Activated CD4-positive, alpha-beta memory T cell treated with anti-CD3 and anti-CD28 coated beads, Interleukin-2, amount 10 ng/mL, durations not matched to agents 7 days and 5 days (primary cell): ENCODE results near the gene GALNT18. TPM values are rescaled to one million over a fixed set of nuclear protein-coding genes. Genes with fewer than 3 reads are reported as not detected.

ENCODE experiments used
- CTCF ChIA-PET: fragments of 350-600 bp; sonication (Branson Sonifier 250); formaldehyde crosslinking; loops from one replicate; lab custom pipeline; 2021; ENCODE audit warnings: antibody characterized with exemption, inconsistent platforms; lab: Charles Lee
- POLR2A ChIA-PET: fragments of 350-600 bp; sonication (Branson Sonifier 250); formaldehyde crosslinking; loops from one replicate; lab custom pipeline; 2021; ENCODE audit warnings: antibody characterized with exemption; lab: Charles Lee
- DNase-seq: peaks from one replicate; pipeline ENCODE4 v3.0.0-alpha.2; 2020
- H3K27ac Mint-ChIP-seq: one replicate; pipeline ENCODE4 v1.8.0; 2021; ENCODE audit warnings: mild to moderate bottlenecking, mixed read lengths
- H3K27me3 Mint-ChIP-seq: one replicate; pipeline ENCODE4 v1.8.0; 2021; ENCODE audit warnings: mixed read lengths
- H3K36me3 Mint-ChIP-seq: one replicate; pipeline ENCODE4 v1.8.0; 2021; ENCODE audit warnings: low read depth, mixed read lengths
- H3K4me1 Mint-ChIP-seq: one replicate; pipeline ENCODE4 v1.8.0; 2021; ENCODE audit warnings: mixed read lengths
- H3K4me3 Mint-ChIP-seq: one replicate; pipeline ENCODE4 v1.8.0; 2021; ENCODE audit warnings: mild to moderate bottlenecking, mixed read lengths
- H3K9me3 Mint-ChIP-seq: one replicate; pipeline ENCODE4 v1.8.0; 2021; ENCODE audit warnings: mixed read lengths
- total RNA-seq, 2 experiments: library from RNA; stranded (reverse); gene quantifications; one replicate each; pipeline ENCODE4 v1.2.3, GENCODE V29; 2021

GALNT18 gene
- total RNA-seq, 2 experiments from 2014 or later: 0.60 to 0.93 TPM

DNA sequence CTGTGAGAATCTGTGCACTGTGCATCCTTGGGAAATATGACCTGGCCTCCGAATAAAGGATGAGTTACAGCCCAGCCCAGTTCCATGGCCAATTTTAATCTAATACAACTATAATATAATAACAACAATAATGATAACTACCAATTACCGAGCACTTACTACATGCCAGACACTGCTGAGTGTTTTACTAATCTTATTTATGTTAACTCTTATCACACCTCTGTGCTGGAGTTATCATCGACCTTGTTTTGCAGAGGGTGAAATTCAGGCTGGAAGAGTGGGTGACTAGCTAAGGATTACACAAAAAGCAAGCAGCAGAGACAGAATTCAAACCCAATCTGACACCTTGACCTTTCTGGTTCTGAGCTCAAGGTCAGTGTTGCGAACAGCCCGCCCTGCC lies 83.9 kb downstream of the GALNT18 start:
- Mint-ChIP-seq H3K27me3 (no peaks in the 10 kb centered on the region), H3K4me1 (no peaks in the 10 kb centered on the region), H3K9me3 (no peaks in the 10 kb centered on the region), H3K4me3 (no peak overlapping the region), H3K27ac (no peak overlapping the region), H3K36me3 (no peaks in the 10 kb centered on the region)
- ChIA-PET POLR2A (no interaction called here), CTCF (no interaction called here)
- no peak for DNase-seq

DNA sequence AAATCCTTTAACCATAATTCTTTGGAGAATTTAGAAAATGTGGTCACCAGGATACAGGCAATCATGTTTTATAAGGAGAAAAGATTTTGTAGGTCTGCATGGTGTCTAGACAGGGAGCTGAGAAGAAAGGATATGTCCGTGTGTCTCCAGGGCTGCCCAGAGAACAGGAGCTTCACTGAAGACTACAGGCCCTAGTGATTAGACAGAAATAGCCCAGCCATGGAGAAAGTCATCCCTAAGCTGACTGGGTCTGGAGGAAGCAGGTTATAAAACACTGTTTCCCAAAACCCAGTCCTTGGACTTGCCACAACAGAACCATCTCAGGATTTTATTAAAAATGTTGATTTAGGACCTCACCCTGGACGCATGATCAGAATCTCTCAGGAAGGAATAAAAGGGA lies 84.4 kb downstream of the GALNT18 start:
- Mint-ChIP-seq H3K27ac (no peak overlapping the region), H3K27me3 (no peaks in the 10 kb centered on the region), H3K36me3 (no peaks in the 10 kb centered on the region), H3K4me1 (no peaks in the 10 kb centered on the region), H3K9me3 (no peaks in the 10 kb centered on the region), H3K4me3 (no peak overlapping the region)
- ChIA-PET POLR2A (no interaction called here), CTCF (no interaction called here)
- DNase-seq: no peak

DNA sequence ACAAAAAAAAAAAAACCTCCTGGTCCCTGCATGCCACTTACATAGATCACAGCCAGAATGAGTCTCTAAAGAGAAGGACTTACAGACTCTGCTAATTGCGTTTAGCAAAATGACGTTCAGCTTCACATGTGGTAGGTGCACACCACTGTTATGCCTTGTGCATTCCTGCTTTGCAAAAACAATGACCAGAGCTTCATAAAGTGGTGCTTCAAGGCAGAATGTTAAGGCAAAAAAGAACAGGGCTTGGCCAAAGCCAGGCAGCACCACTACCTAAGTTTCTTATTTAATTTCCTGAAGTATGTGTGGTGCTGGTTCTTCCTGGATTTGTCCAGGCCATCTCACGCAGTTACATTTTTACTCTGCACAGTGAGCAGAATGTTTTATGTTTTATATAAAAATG lies 85.2 kb downstream of the GALNT18 start:
- H3K4me1 Mint-ChIP-seq: no peaks in the 10 kb centered on the region
- CTCF ChIA-PET: no interaction called here
- no peaks in the 10 kb centered on the region for H3K9me3 Mint-ChIP-seq
- DNase-seq: no peak
- H3K27me3 Mint-ChIP-seq: no peaks in the 10 kb centered on the region
- POLR2A ChIA-PET: interaction anchor here (0.6 kb wide), 1 partner anchor 448 kb away, joined by 4 read pairs; no protein-coding TSS in a partner anchor
- no peak overlapping the region for H3K4me3 Mint-ChIP-seq
- H3K36me3 Mint-ChIP-seq: no peaks in the 10 kb centered on the region
- H3K27ac Mint-ChIP-seq: no peak overlapping the region

DNA sequence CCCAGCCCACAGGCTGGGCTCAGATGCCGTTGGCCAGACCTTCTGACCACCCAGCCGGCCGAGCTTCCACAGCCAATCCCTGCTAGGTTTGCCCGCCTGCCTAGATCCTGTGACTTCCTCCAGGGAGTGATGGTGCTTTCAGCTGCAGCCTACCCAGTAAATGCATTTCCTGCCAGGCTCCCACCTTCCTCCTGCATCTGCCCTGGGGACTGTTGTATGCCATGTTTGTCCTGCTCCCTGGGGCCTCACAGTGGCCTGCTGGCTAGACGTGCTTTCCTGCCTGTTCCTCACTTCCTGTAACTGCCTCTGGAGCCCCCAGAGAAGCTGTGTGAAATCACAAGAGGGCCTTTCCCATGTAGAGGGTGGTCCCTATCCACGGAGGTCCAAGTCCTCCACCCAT lies 86.2 kb downstream of the GALNT18 start:
- H3K36me3 Mint-ChIP-seq: no peaks in the 10 kb centered on the region
- H3K9me3 Mint-ChIP-seq: no peaks in the 10 kb centered on the region
- no peaks in the 10 kb centered on the region for H3K27me3 Mint-ChIP-seq
- ChIA-PET CTCF (no interaction called here), POLR2A (no interaction called here)
- DNase-seq: no peak
- no peaks in the 10 kb centered on the region for H3K4me1 Mint-ChIP-seq
- no peak overlapping the region for H3K27ac Mint-ChIP-seq
- no peak overlapping the region for H3K4me3 Mint-ChIP-seq

DNA sequence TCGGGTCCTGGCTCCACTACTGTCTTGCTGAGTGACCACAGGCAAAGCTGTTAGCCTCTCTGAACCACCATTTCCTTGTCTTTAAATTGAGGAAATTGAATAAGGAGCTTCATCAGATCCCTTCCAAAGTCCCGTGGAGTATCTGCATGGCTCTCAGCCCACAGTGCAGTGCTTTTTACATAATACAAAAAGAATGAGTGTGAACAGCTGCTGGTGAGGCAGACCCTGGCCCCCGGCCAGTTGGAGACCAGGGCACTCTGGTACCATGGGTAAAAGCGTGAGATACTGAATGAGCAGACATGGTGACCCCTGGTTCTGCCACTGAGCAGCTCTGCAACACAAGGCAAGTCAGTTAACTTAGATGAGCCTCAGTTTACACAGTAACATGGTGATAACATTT lies 86.8 kb downstream of the GALNT18 start:
- POLR2A ChIA-PET: no interaction called here
- no peaks in the 10 kb centered on the region for H3K27me3 Mint-ChIP-seq
- no peaks in the 10 kb centered on the region for H3K36me3 Mint-ChIP-seq
- H3K4me3 Mint-ChIP-seq: no peak overlapping the region
- no peaks in the 10 kb centered on the region for H3K4me1 Mint-ChIP-seq
- no peak for DNase-seq
- no peaks in the 10 kb centered on the region for H3K9me3 Mint-ChIP-seq
- CTCF ChIA-PET: no interaction called here
- no peak overlapping the region for H3K27ac Mint-ChIP-seq

DNA sequence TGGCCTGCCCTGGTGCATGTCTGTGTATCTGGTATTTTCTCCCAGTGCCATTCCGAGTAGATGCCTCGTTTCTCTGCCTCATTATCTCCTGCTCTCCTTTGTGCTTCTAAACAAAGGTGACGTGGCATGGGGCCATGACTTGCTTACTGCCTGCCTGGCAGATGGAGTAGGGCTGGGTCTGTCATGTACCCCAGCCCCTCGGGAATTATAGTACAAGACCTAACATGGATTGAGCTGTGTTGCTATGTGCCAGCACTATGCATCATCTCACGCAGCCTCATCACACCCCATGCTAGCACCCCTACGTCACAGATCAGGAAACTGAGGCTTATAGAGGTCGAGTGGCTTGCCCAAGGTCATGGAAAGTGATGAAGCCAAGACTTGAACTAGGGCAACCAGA lies 88.1 kb downstream of the GALNT18 start:
- POLR2A ChIA-PET: no interaction called here
- no peaks in the 10 kb centered on the region for H3K4me1 Mint-ChIP-seq

DNA sequence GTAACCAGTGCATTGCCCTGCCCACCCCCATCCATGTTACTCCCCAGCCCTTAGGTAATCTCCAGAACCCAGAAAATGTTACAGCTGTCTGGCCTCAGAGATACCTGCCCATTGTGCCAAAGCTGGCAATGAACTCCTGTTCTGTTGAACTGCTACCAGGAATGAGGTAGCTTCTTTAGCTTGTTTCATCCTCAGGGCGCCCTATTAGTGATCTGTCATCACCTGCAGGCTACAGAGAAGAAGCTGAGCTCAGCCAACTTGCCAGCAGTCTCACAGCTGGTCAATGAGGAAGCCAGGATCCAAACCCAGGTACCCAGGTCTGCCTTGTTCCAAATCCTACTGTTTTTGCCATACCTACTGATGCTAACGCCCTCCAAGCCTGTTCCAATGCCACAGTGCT lies 88.7 kb downstream of the GALNT18 start:
- H3K4me3 Mint-ChIP-seq: no peak overlapping the region
- H3K36me3 Mint-ChIP-seq: no peaks in the 10 kb centered on the region
- H3K4me1 Mint-ChIP-seq: no peaks in the 10 kb centered on the region
- ChIA-PET POLR2A (no interaction called here), CTCF (no interaction called here)
- no peak overlapping the region for H3K27ac Mint-ChIP-seq
- no peak for DNase-seq
- H3K9me3 Mint-ChIP-seq: no peaks in the 10 kb centered on the region
- no peaks in the 10 kb centered on the region for H3K27me3 Mint-ChIP-seq

More for the DNA sequence above, 88.1 kb downstream of the GALNT18 start:
- no peaks in the 10 kb centered on the region for H3K27me3 Mint-ChIP-seq
- H3K4me3 Mint-ChIP-seq: no peak overlapping the region
- H3K9me3 Mint-ChIP-seq: no peaks in the 10 kb centered on the region
- CTCF ChIA-PET: no interaction called here
- DNase-seq: no peak
- H3K36me3 Mint-ChIP-seq: no peaks in the 10 kb centered on the region
- no peak overlapping the region for H3K27ac Mint-ChIP-seq

DNA sequence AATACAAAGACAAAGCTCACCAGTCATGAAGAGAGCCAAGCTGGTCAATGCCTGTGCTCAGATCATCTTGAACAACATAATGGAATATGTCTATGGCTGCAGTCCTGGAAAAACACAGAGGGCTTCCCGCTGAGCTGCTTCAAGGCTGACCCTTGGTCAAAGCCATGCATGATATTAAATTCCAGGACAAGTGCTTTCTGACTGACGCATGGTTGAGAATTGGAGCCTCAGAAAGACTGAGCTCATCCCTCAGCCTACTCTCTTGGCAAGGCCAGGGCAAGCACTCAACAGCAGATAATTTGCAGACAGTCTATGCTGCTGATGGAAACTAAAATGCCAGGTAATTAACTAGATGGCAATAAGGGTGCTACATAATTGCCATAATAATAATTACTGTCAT lies 89.2 kb downstream of the GALNT18 start:
- POLR2A ChIA-PET: no interaction called here
- H3K4me3 Mint-ChIP-seq: no peak overlapping the region
- H3K4me1 Mint-ChIP-seq: no peaks in the 10 kb centered on the region
- H3K27me3 Mint-ChIP-seq: no peaks in the 10 kb centered on the region
- no peak overlapping the region for H3K27ac Mint-ChIP-seq
- CTCF ChIA-PET: no interaction called here
- no peaks in the 10 kb centered on the region for H3K9me3 Mint-ChIP-seq
- H3K36me3 Mint-ChIP-seq: no peaks in the 10 kb centered on the region
- DNase-seq: no peak

DNA sequence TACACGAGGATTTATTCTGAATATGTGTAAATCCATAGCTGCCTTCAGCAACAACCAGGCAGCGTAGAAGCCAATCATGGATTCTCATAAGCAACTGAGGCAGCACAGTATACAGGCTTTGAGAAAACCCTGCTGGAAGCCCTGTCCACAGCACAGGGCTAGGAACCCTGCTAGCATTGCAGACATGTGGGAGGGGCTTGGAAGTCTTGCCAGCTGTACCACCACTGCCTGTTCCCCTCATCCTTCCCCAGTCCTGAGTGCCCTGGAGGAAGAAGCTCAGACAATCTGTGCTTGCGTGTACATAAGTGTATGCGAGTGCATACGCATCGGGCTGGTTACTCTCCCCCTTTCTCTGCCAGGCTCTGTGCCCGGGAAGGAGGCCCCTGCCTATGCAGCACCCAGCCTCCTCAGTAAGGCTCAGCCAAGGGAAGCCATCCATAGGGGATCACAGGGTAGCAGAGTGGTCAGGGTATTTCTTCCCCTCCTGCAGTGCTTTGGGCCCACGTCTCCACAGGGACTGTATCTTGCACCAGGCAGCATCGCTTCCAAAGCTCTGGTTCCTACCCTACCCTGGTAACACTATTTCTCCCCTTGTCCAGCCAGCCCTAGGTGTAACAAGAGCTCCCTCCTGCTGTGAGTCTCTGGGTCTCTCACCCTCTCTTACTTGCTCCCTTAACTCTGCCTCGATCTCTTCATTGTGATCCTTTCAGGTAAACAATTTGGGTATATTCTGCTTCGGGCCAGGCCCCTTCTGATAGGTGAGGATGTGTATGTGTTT lies 90.5 kb downstream of the GALNT18 start:
- Mint-ChIP-seq H3K4me1 (no peaks in the 10 kb centered on the region), H3K9me3 (no peaks in the 10 kb centered on the region), H3K27me3 (no peaks in the 10 kb centered on the region), H3K4me3 (no peak overlapping the region), H3K36me3 (no peaks in the 10 kb centered on the region), H3K27ac (no peak overlapping the region)
- ChIA-PET CTCF (no interaction called here), POLR2A (interaction anchor here (0.5 kb wide), 1 partner anchor 133 kb away, joined by 3 read pairs; no protein-coding TSS in a partner anchor)
- DNase-seq: no peak

DNA sequence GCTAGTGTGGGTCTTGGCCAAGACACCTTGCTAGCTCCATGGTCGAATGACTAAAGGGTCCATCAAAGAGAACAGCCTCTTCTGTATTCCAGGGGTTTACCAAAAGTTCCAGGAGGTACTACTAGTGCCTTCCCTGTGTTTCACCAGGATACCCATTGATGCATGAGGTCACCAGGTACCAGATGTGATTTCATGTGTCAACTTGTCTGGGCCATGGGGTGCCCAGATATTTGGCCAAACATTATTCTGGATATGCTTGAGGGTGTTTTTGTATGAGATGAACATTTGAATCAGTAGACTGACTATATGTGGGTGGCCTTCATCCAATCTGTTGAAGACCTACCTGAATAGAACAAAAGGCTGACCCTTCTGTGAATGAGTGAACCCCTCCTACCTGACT lies 92.8 kb downstream of the GALNT18 start:
- H3K27me3 Mint-ChIP-seq: peaks cover 5% of the 10 kb centered on the region
- DNase-seq: no peak
- H3K27ac Mint-ChIP-seq: no peak overlapping the region
- ChIA-PET CTCF (no interaction called here), POLR2A (no interaction called here)
- no peaks in the 10 kb centered on the region for H3K9me3 Mint-ChIP-seq
- no peak overlapping the region for H3K4me3 Mint-ChIP-seq
- no peaks in the 10 kb centered on the region for H3K4me1 Mint-ChIP-seq
- no peaks in the 10 kb centered on the region for H3K36me3 Mint-ChIP-seq

DNA sequence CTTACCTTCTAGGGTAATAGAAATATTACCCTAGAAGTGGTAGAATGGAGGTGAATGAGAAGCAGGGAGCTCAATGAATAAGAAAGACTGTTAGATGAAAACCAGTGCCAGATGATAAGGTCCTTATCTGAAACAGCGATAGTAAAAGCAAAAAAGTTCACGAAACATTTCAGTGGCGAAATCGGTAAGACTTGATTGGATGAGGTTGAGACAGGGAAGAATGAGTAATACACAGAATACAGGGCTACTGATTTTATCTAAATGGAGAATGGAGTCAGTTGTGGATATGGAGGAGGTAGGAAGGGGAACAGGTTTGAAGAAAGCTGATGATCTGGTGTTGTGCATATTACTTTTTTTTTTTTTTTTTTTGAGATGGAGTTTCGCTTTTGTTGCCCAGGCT lies 96.5 kb downstream of the GALNT18 start:
- peaks cover 2% of the 10 kb centered on the region for H3K4me1 Mint-ChIP-seq
- no peak overlapping the region for H3K27ac Mint-ChIP-seq
- no peaks in the 10 kb centered on the region for H3K36me3 Mint-ChIP-seq
- DNase-seq: no peak
- H3K4me3 Mint-ChIP-seq: no peak overlapping the region
- ChIA-PET POLR2A (no interaction called here), CTCF (no interaction called here)
- H3K9me3 Mint-ChIP-seq: no peaks in the 10 kb centered on the region
- peaks cover 5% of the 10 kb centered on the region for H3K27me3 Mint-ChIP-seq

DNA sequence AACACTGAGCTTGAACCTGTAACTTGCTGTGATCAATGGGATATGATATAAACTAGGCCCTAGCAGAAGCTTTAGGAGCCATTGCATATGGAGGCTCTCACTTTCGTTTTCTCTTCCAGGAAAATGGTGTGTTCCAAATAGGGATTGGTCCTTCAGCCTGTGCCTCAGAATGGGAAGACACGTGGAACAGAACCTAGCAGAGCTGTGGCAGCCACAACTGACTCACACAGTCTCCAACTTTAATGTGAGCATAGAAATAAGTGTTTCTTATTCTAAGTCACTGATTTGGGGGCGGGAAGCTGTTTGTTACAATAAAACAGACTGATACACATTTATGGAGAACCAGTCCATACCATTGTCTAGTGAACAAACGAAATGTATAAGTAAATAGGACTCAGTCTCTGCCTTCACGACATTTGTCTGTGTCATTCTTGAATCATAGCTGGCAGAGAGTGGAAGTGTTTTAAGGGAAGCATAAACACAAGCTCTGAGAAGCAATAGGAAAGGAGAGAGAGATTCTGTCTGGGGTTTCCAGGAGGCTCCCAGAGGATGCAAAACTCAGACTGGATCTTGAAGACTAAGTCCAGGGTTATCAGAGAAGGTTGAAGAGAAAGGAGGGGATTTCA lies 97.3 kb downstream of the GALNT18 start:
- POLR2A ChIA-PET: interaction anchor here (0.8 kb wide), 1 partner anchor 482 kb away, joined by 4 read pairs; no protein-coding TSS in a partner anchor
- no peak overlapping the region for H3K27ac Mint-ChIP-seq

DNA sequence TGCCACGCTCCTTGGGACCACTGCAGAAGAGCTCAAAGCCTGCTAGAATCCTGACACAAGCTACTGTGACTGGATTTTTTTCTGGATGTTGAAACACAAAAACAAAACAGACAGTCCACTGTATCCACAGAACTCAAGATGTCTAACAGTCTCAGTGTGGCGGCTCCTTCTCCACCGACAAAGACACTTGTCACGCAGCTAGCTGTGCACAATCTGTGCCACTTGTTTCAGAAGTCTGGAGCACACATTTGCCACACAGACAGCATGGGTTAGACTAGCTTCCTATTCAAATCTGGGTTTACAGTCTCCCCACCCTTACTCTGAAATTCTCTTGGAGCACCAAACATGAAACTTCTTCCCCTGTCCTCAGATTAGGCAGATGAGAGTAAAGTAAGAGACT lies 99.2 kb downstream of the GALNT18 start:
- Mint-ChIP-seq H3K36me3 (no peaks in the 10 kb centered on the region), H3K4me3 (no peak overlapping the region), H3K27me3 (peaks cover 5% of the 10 kb centered on the region), H3K4me1 (peaks cover 2% of the 10 kb centered on the region), H3K27ac (no peak overlapping the region), H3K9me3 (no peaks in the 10 kb centered on the region)
- no peak for DNase-seq
- POLR2A ChIA-PET: no interaction called here
- CTCF ChIA-PET: no interaction called here

More for the DNA sequence above, 97.3 kb downstream of the GALNT18 start:
- H3K27me3 Mint-ChIP-seq: peaks cover 5% of the 10 kb centered on the region
- DNase-seq: no peak
- H3K36me3 Mint-ChIP-seq: no peaks in the 10 kb centered on the region
- peaks cover 2% of the 10 kb centered on the region for H3K4me1 Mint-ChIP-seq
- H3K4me3 Mint-ChIP-seq: no peak overlapping the region
- H3K9me3 Mint-ChIP-seq: no peaks in the 10 kb centered on the region
- CTCF ChIA-PET: no interaction called here
